Activated CD8-positive, alpha-beta T cell treated with anti-CD3 and anti-CD28 coated beads for 36 hours (primary cell): Measurements from ENCODE around the gene OR6B1. TPM values are rescaled to one million over a fixed set of nuclear protein-coding genes. Genes with fewer than 3 reads are reported as not detected.

Source experiments
- ATAC-seq: fragments of 200-7000 bp; cut with Tn5 transposase; one replicate; pipeline ENCODE4 v1.10.0; 2021; ENCODE audit warnings: mild to moderate bottlenecking, moderate library complexity
- CTCF ChIA-PET: fragments of 350-600 bp; sonication (Branson Sonifier 250); formaldehyde crosslinking; loops from one replicate; lab custom pipeline; 2021; ENCODE audit warnings: antibody characterized with exemption; lab: Charles Lee
- POLR2A ChIA-PET: fragments of 350-600 bp; sonication (Branson Sonifier 250); formaldehyde crosslinking; loops from one replicate; lab custom pipeline; 2021; ENCODE audit warnings: antibody characterized with exemption; lab: Charles Lee
- DNase-seq: peaks from one replicate; pipeline ENCODE4 v3.0.0-alpha.2; 2020
- H3K27ac Mint-ChIP-seq: one replicate; pipeline ENCODE4 v1.8.0; 2021; ENCODE audit warnings: mild to moderate bottlenecking, mixed read lengths
- H3K27me3 Mint-ChIP-seq: one replicate; pipeline ENCODE4 v1.8.0; 2021; ENCODE audit warnings: mixed read lengths
- H3K36me3 Mint-ChIP-seq: one replicate; pipeline ENCODE4 v1.8.0; 2021; ENCODE audit warnings: low read depth, mixed read lengths
- H3K4me1 Mint-ChIP-seq: one replicate; pipeline ENCODE4 v1.8.0; 2021; ENCODE audit warnings: low read depth, mixed read lengths
- H3K4me3 Mint-ChIP-seq: one replicate; pipeline ENCODE4 v1.8.0; 2021; ENCODE audit warnings: mild to moderate bottlenecking, moderate library complexity, mixed read lengths
- H3K9me3 Mint-ChIP-seq: one replicate; pipeline ENCODE4 v1.8.0; 2021; ENCODE audit warnings: mixed read lengths
- CTCF ChIP-seq: fragments of 200-600 bp; IDR thresholded peaks from one replicate; pipeline ENCODE4 v1.8.0; 2022; ENCODE audit warnings: antibody characterized with exemption, mild to moderate bottlenecking
- intact Hi-C: fragments of 100-400 bp; cut with micrococcal nuclease; formaldehyde crosslinking; loops from one replicate; pipeline ENCODE4 v1.10.0; 2022
- total RNA-seq, 2 experiments: library from RNA; stranded (reverse); gene quantifications; one replicate each; pipeline ENCODE4 v1.2.3, GENCODE V29; 2021

The OR6B1 gene
- total RNA-seq, 2 experiments from 2014 or later, result not detected

- Mint-ChIP-seq H3K27me3 (peaks cover 13% of the 10 kb centered on the region), H3K9me3 (peaks cover 6% of the 10 kb centered on the region), H3K27ac (no peak overlapping the region), H3K4me3 (no peak overlapping the region), H3K36me3 (no peaks in the 10 kb centered on the region), H3K4me1 (no peaks in the 10 kb centered on the region)
- ATAC-seq (no peak), DNase-seq (no peak)
- TF ChIP-seq CTCF, result no peak
- ChIA-PET CTCF (no interaction called here), POLR2A (no interaction called here)
- intact Hi-C loops, result no loop called here
Observed at GRCh38 chr7:144011458-144012230, 11.5 kb downstream of the OR6B1 start.

GRCh38 chr7:144018065-144018464 is 17.9 kb downstream of the OR6B1 start:
- no peak overlapping the region for H3K27ac Mint-ChIP-seq
- intact Hi-C loops, result no loop called here
- H3K36me3 Mint-ChIP-seq, result no peaks in the 10 kb centered on the region
- no peak overlapping the region for H3K4me3 Mint-ChIP-seq
- CTCF ChIA-PET, result no interaction called here
- TF ChIP-seq CTCF, result no peak
- no peak for DNase-seq
- no peak for ATAC-seq
- H3K27me3 Mint-ChIP-seq, result peaks cover 6% of the 10 kb centered on the region
- H3K9me3 Mint-ChIP-seq, result no peaks in the 10 kb centered on the region
- POLR2A ChIA-PET, result interaction anchor here (0.5 kb wide), 1 partner anchor 94 kb away, joined by 3 read pairs; no protein-coding TSS in a partner anchor
- H3K4me1 Mint-ChIP-seq, result no peaks in the 10 kb centered on the region

- H3K36me3 Mint-ChIP-seq, result no peaks in the 10 kb centered on the region
- H3K27ac Mint-ChIP-seq, result no peak overlapping the region
- ATAC-seq (no peak), DNase-seq (no peak)
- no peaks in the 10 kb centered on the region for H3K4me1 Mint-ChIP-seq
- POLR2A ChIA-PET, result no interaction called here
- TF ChIP-seq CTCF, result no peak
- H3K9me3 Mint-ChIP-seq, result no peaks in the 10 kb centered on the region
- peaks cover 4% of the 10 kb centered on the region for H3K27me3 Mint-ChIP-seq
- no peak overlapping the region for H3K4me3 Mint-ChIP-seq
- intact Hi-C loops, result no loop called here
- CTCF ChIA-PET, result interaction anchor here (0.6 to 1.2 kb wide), 2 partner anchors 14 to 109 kb away, joined by 3 read pairs; no protein-coding TSS in a partner anchor
Observed at GRCh38 chr7:144019457-144019856, 19.3 kb downstream of the OR6B1 start.

- Mint-ChIP-seq H3K9me3 (no peaks in the 10 kb centered on the region), H3K36me3 (no peaks in the 10 kb centered on the region), H3K27me3 (peaks cover 2% of the 10 kb centered on the region), H3K27ac (no peak overlapping the region), H3K4me3 (no peak overlapping the region), H3K4me1 (no peaks in the 10 kb centered on the region)
- intact Hi-C loops, result loop anchor here (10.0 kb wide), 1 partner anchor 64 kb away; the partner anchor contains the start of gene OR2A12
- DNase-seq (no peak), ATAC-seq (no peak)
- TF ChIP-seq CTCF, result no peak
- CTCF ChIA-PET, result interaction anchor here (1.2 kb wide), 1 partner anchor 108 kb away, joined by 3 read pairs; no protein-coding TSS in a partner anchor
- POLR2A ChIA-PET, result interaction anchor here (0.6 kb wide), 1 partner anchor 27 kb away, joined by 3 read pairs; no protein-coding TSS in a partner anchor
Observed at GRCh38 chr7:144020340-144020739, 20.2 kb downstream of the OR6B1 start.

GRCh38 chr7:144022169-144022568 is 22.0 kb downstream of the OR6B1 start:
- POLR2A ChIA-PET, result no interaction called here
- no peak for DNase-seq
- intact Hi-C loops, result loop anchor here (10.0 kb wide), 1 partner anchor 63 kb away; the partner anchor contains the start of gene OR2A12
- H3K27ac Mint-ChIP-seq, result no peak overlapping the region
- TF ChIP-seq CTCF, result no peak
- H3K4me3 Mint-ChIP-seq, result no peak overlapping the region
- H3K4me1 Mint-ChIP-seq, result no peaks in the 10 kb centered on the region
- H3K9me3 Mint-ChIP-seq, result no peaks in the 10 kb centered on the region
- CTCF ChIA-PET, result no interaction called here
- H3K27me3 Mint-ChIP-seq, result peaks cover 2% of the 10 kb centered on the region
- no peaks in the 10 kb centered on the region for H3K36me3 Mint-ChIP-seq
- ATAC-seq, result no peak
